ENCODE results near the gene CALML3.

DNA sequence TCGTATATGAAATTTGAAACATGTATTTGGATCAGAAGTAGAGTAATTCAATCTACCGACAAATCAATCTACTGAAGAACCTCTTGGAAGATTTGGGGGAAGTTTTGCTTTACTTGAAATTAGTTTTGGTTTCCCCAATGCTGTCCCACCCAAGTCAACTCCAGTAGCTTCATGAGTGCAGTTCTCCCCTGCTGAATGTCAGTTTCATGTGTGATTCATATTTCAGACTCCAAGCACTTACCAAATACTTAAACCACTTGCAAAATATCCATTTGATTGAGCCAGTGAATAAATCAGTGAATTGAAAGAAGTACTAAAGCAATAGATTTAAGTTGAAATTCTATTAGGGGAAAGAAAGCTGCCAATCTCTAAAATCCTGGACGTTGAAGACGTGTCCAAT is 34.7 kb upstream of the CALML3 start:
- TF ChIP-seq, protein P1, sequence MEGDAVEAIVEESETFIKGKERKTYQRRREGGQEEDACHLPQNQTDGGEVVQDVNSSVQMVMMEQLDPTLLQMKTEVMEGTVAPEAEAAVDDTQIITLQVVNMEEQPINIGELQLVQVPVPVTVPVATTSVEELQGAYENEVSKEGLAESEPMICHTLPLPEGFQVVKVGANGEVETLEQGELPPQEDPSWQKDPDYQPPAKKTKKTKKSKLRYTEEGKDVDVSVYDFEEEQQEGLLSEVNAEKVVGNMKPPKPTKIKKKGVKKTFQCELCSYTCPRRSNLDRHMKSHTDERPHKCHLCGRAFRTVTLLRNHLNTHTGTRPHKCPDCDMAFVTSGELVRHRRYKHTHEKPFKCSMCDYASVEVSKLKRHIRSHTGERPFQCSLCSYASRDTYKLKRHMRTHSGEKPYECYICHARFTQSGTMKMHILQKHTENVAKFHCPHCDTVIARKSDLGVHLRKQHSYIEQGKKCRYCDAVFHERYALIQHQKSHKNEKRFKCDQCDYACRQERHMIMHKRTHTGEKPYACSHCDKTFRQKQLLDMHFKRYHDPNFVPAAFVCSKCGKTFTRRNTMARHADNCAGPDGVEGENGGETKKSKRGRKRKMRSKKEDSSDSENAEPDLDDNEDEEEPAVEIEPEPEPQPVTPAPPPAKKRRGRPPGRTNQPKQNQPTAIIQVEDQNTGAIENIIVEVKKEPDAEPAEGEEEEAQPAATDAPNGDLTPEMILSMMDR (conservative IDR thresholded peaks at IDR 0.05) = no peak
- no peak for TF ChIP-seq EZH2 (IDR thresholded peaks at IDR 0.05; ENCODE audit: low read depth)
